PC-9 (cell line): ENCODE results near the gene TOPBP1. TPM values are rescaled to one million over a fixed set of nuclear protein-coding genes. Genes with fewer than 3 reads are reported as not detected.

Source experiments
- Bru-seq: library from RNA; stranded (reverse); fragments of 400-500 nt; gene quantifications from one replicate; lab custom pipeline; 2021; lab: Mats Ljungman, UMichigan
- BruChase-seq, 2 experiments: library from RNA; stranded (reverse); fragments of 400-500 nt; gene quantifications; one replicate each; lab custom pipeline; 2021; lab: Mats Ljungman, UMichigan
- BruUV-seq: library from RNA; stranded (reverse); fragments of 400-500 nt; replicated peaks from 2 replicates; lab custom pipeline; 2021; lab: Mats Ljungman, UMichigan
- CTCF ChIA-PET: fragments of 300-600 bp; sonication (Branson Sonifier 250); formaldehyde crosslinking; loops from one replicate; lab custom pipeline; 2022; ENCODE audit warnings: antibody characterized with exemption; lab: Charles Lee
- POLR2A ChIA-PET: fragments of 300-600 bp; sonication (Branson Sonifier 250); formaldehyde crosslinking; loops from one replicate; lab custom pipeline; 2022; ENCODE audit warnings: antibody characterized with exemption; ENCODE audit not compliant: unreplicated experiment; lab: Charles Lee
- DNase-seq, 2 experiments: peaks; one replicate each; pipeline versions ENCODE4 v3.0.0 to v3.0.0-alpha.2; 2015 to 2022; ENCODE audit warnings: mixed read lengths in 1 of 2
- H2AFZ ChIP-seq: fragments of 200-600 bp; sonication (generic); 2 replicates; pipeline ENCODE4 v1.8.1; 2017; ENCODE audit warnings: antibody characterized with exemption
- H3F3A ChIP-seq: fragments of 200-600 bp; sonication (generic); 2 replicates; pipeline ENCODE4 v1.8.1; 2017; ENCODE audit warnings: antibody characterized with exemption, mild to moderate bottlenecking, low read depth; ENCODE audit not compliant: insufficient read depth
- H3K27ac ChIP-seq: fragments of 200-600 bp; sonication (generic); 2 replicates; pipeline ENCODE4 v1.6.1; 2016; ENCODE audit warnings: mixed run types
- H3K27me3 ChIP-seq: fragments of 200-600 bp; sonication (generic); 2 replicates; pipeline ENCODE4 v1.6.1; 2016; ENCODE audit warnings: low read depth, mixed run types; ENCODE audit not compliant: insufficient read depth
- H3K36me3 ChIP-seq: fragments of 200-600 bp; sonication (generic); 2 replicates; pipeline ENCODE4 v1.6.1; 2016; ENCODE audit warnings: low read depth, mixed run types
- H3K4me1 ChIP-seq: fragments of 200-600 bp; sonication (generic); replicated peaks from 2 replicates; pipeline ENCODE4 v1.6.1; 2016; ENCODE audit warnings: mixed run types; ENCODE audit not compliant: insufficient read depth
- H3K4me2 ChIP-seq: fragments of 200-600 bp; sonication (generic); 2 replicates; pipeline ENCODE4 v1.6.1; 2017; ENCODE audit warnings: mixed run types
- H3K4me3 ChIP-seq: fragments of 200-600 bp; sonication (generic); 2 replicates; pipeline ENCODE4 v1.6.1; 2016; ENCODE audit warnings: mixed run types
- H3K79me2 ChIP-seq: fragments of 200-600 bp; sonication (generic); 2 replicates; pipeline ENCODE4 v1.6.1; 2017; ENCODE audit warnings: low read depth, mixed run types
- H3K9me2 ChIP-seq: fragments of 200-600 bp; sonication (generic); 2 replicates; pipeline ENCODE4 v1.8.1; 2017; ENCODE audit warnings: mild to moderate bottlenecking; ENCODE audit not compliant: insufficient read depth
- H3K9me3 ChIP-seq: fragments of 200-600 bp; sonication (generic); 2 replicates; pipeline ENCODE4 v1.8.1; 2016; ENCODE audit warnings: low read depth; ENCODE audit not compliant: insufficient read depth
- H4K20me1 ChIP-seq: fragments of 200-600 bp; sonication (generic); 2 replicates; pipeline ENCODE4 v1.8.1; 2017; ENCODE audit not compliant: insufficient read depth
- CTCF ChIP-seq: fragments of 200-600 bp; sonication (generic); conservative IDR thresholded peaks from 2 replicates; pipeline ENCODE4 v1.6.1; 2017; ENCODE audit warnings: mixed run types, antibody characterized with exemption, mild to moderate bottlenecking, moderate library complexity
- EZH2 ChIP-seq: fragments of 200-600 bp; sonication (generic); IDR thresholded peaks from 2 replicates; pipeline ENCODE4 v1.8.0; 2017; ENCODE audit warnings: antibody characterized with exemption, low read depth
- intact Hi-C: fragments of 100-400 bp; cut with micrococcal nuclease; formaldehyde crosslinking; loops from one replicate; pipeline ENCODE4 v1.10.0; 2022; ENCODE audit not compliant: unreplicated experiment
- long read RNA-seq: library from polyadenylated mRNA; stranded (forward); transcript quantifications from one replicate; pipeline ENCODE4 v2.0.0, GENCODE V29; 2022
- total RNA-seq: library from RNA; stranded (reverse); gene quantifications from 2 replicates; pipeline ENCODE4 v1.2.3, GENCODE V29; 2021

Gene TOPBP1
- total RNA-seq (42.2 and 52.2 TPM in 2 replicates), Bru-seq, nascent RNA (percentile 92 among the genes with signal in this experiment), BruChase-seq, experiment 1, labeled RNA remaining after a 2-hour chase (percentile 93 among the genes with signal in this experiment), BruChase-seq, experiment 2, labeled RNA remaining after a 6-hour chase (percentile 92 among the genes with signal in this experiment)
- long read RNA-seq, full-length matches to known transcripts: 18 of 37 reads
- long read RNA-seq, partial matches to known transcripts: 11 of 37 reads
- long read RNA-seq, other reads (novel, unspliced or antisense): 8 of 37 reads

DNA sequence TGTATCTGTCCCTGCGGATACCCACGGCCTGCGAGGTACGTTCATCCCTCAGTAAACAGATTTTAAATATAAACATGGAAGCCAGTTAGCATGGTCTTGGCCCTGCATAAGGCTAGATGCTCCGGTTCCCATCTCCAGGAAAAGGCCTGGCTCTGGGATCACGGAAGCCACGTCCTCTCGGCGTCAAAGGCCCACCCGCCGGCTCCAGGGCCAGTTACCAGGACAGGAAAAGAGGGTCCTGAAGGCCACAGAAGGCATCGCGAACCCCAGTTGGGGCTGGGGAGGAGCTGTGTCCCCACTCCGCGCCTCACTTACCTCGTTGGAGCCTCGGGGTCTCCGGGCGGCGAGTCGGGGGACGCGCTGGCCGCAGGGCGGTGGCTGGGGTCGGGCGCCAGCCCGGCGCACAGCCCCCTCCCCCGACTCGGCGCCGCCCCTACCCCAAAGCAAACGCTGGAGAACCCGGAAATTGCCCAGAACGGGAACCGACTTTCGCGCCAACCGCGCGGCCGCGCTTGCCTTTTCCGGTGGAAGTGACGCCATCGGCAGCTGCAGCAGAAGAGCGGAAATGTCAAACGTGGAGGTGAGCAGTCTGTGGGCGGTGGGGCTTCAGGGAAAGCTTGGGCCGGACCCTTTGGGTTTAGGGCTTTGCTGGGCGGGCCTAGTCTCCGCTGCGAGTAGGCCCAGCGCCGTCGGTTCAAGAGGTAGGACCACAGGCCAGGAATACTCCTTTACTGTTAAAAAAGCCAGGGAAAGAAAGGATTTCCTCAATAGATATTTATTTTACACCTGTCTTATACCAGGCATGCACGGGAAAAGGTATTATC lies at the start of gene TOPBP1:
TOPBP1 (minus strand) TSS at position 488 of the 824 bp plus-strand sequence. CDS start 814 bp downstream, outside the sequence.
- H3K79me2 ChIP-seq: peaks cover 32% of the 10 kb centered on the region
- H4K20me1 ChIP-seq: no peaks in the 10 kb centered on the region; the same call in 1 of the 2 replicates
- peak within 1 kb of the TSS; percentile 96 for H2AFZ ChIP-seq
- H3K9me2 ChIP-seq: no peaks in the 10 kb centered on the region
- DNase-seq: peak; percentile 52 to 73
- CTCF ChIA-PET: interaction anchor here (0.6 to 0.7 kb wide), 3 partner anchors 205 to 1404 kb away, joined by 3 to 10 read pairs (median 3); no protein-coding TSS in a partner anchor
- no peaks in the 10 kb centered on the region for H3K9me3 ChIP-seq
- POLR2A ChIA-PET: interaction anchor here (0.6 kb wide), 1 partner anchor 210 kb away, joined by 5 read pairs; no protein-coding TSS in a partner anchor
- H3K4me3 ChIP-seq: peak within 1 kb of the TSS; percentile 95
- TF ChIP-seq CTCF (no peak), EZH2 (no peak)
- peaks cover 22% of the 10 kb centered on the region; the same call in 1 of the 2 replicates for H3K4me1 ChIP-seq
- BruUV-seq: TSS peak; percentile 57
- H3K4me2 ChIP-seq: peak within 1 kb of the TSS; percentile 96
- peak within 1 kb of the TSS; percentile 36; the same call in 1 of the 2 replicates for H3K27ac ChIP-seq
- peaks cover 14% of the 10 kb centered on the region for H3K36me3 ChIP-seq
- H3K27me3 ChIP-seq: no peaks in the 10 kb centered on the region
- intact Hi-C loops: loop anchor here (2.0 to 10.0 kb wide), 4 partner anchors 143 to 937 kb away; partner anchors contain the start of genes NPHP3 and SRPRB
- H3F3A ChIP-seq: peaks cover 4% of the 10 kb centered on the region

DNA sequence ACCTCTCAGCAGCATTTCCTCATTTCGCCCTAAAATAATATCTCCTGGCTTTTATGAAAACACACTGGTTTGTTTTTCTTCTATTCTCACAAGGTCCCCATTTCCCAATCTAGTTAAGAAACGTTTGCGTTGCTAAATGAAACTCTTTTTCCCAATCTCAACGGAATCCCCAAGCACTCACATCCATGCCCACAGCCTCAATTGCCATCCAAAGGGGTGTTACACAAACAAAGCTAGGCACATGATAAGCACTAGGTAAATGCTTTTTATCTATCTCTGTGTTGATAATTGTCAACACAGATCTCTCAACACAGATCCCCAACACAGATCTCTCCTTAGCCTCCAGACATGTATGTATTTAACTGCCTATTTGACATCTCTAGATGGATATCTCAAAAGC lies 49.3 kb upstream of the TOPBP1 start:
- DNase-seq: no peak
- no TSS peak for BruUV-seq
- Histone ChIP-seq H3K4me2 (no peak overlapping the region), H3K9me3 (no peaks in the 10 kb centered on the region), H3K27ac (no peak overlapping the region), H3K9me2 (no peaks in the 10 kb centered on the region), H3K27me3 (peaks cover 76% of the 10 kb centered on the region), H3K4me1 (no peaks in the 10 kb centered on the region), H3K36me3 (no peaks in the 10 kb centered on the region), H3K4me3 (no peak overlapping the region), H3F3A (no peaks in the 10 kb centered on the region), H3K79me2 (no peaks in the 10 kb centered on the region), H2AFZ (no peak overlapping the region), H4K20me1 (no peaks in the 10 kb centered on the region)
- TF ChIP-seq CTCF: no peak
- no peak for TF ChIP-seq EZH2
- CTCF ChIA-PET: no interaction called here
- intact Hi-C loops: no loop called here
- POLR2A ChIA-PET: no interaction called here

- ChIA-PET CTCF (no interaction called here), POLR2A (no interaction called here)
- Histone ChIP-seq H3K9me3 (no peaks in the 10 kb centered on the region), H2AFZ (no peak overlapping the region), H3K9me2 (no peaks in the 10 kb centered on the region), H3K79me2 (no peaks in the 10 kb centered on the region), H3K4me2 (no peak overlapping the region), H3K27me3 (peaks cover 79% of the 10 kb centered on the region), H3K4me3 (no peak overlapping the region), H3K4me1 (no peaks in the 10 kb centered on the region), H3F3A (no peaks in the 10 kb centered on the region), H3K36me3 (no peaks in the 10 kb centered on the region), H4K20me1 (no peaks in the 10 kb centered on the region), H3K27ac (no peak overlapping the region)
- TF ChIP-seq CTCF (no peak), EZH2 (no peak)
- intact Hi-C loops: no loop called here
- BruUV-seq: no TSS peak
- DNase-seq: no peak
Observed at GRCh38 chr3:133709139-133709750, 47.5 kb upstream of the TOPBP1 start.
